Hepatocyte (in vitro differentiated cells): ENCODE measurements around the gene TUBA4B. TPM values are rescaled to one million over a fixed set of nuclear protein-coding genes. Genes with fewer than 3 reads are reported as not detected.
A peak's percentile ranks its signal among the peaks of the same experiment; 100 is the strongest.

Experiments
- DNase-seq: peaks from one replicate; pipeline ENCODE4 v3.0.0-alpha.2; 2016; ENCODE audit warnings: low spot score
- H2AFZ ChIP-seq: fragments of 200-600 bp; sonication (generic); 2 replicates; pipeline ENCODE4 v1.6.0; 2016; ENCODE audit warnings: antibody characterized with exemption, mild to moderate bottlenecking
- H3K27ac ChIP-seq: fragments of 200-600 bp; sonication (generic); 2 replicates; pipeline ENCODE4 v1.5.1; 2016; ENCODE audit warnings: mild to moderate bottlenecking
- H3K27me3 ChIP-seq: fragments of 200-600 bp; sonication (generic); 2 replicates; pipeline ENCODE4 v1.6.1; 2016
- H3K36me3 ChIP-seq: fragments of 200-600 bp; sonication (generic); replicated peaks from 2 replicates; pipeline ENCODE4 v1.5.1; 2016; ENCODE audit warnings: low read depth; ENCODE audit not compliant: insufficient read depth
- H3K4me1 ChIP-seq: fragments of 200-600 bp; sonication (generic); 2 replicates; pipeline ENCODE4 v1.5.1; 2016; ENCODE audit warnings: mild to moderate bottlenecking, moderate library complexity; ENCODE audit not compliant: insufficient read depth
- H3K4me2 ChIP-seq: fragments of 200-600 bp; sonication (generic); 2 replicates; pipeline ENCODE4 v1.6.0; 2016
- H3K4me3 ChIP-seq: fragments of 200-600 bp; sonication (generic); 2 replicates; pipeline ENCODE4 v1.5.1; 2016; ENCODE audit warnings: mild to moderate bottlenecking
- H3K79me2 ChIP-seq: fragments of 200-600 bp; sonication (generic); 2 replicates; pipeline ENCODE4 v1.6.0; 2017; ENCODE audit warnings: mild to moderate bottlenecking
- H3K9me2 ChIP-seq: fragments of 200-600 bp; sonication (generic); replicated peaks from 2 replicates; pipeline ENCODE4 v1.6.0; 2017; ENCODE audit warnings: mild to moderate bottlenecking; ENCODE audit not compliant: insufficient read depth
- H3K9me3 ChIP-seq: fragments of 200-600 bp; sonication (generic); 2 replicates; pipeline ENCODE4 v1.5.1; 2016; ENCODE audit warnings: low read depth, mild to moderate bottlenecking
- H4K20me1 ChIP-seq: fragments of 200-600 bp; sonication (generic); 2 replicates; pipeline ENCODE4 v1.6.0; 2016; ENCODE audit warnings: mild to moderate bottlenecking; ENCODE audit not compliant: insufficient read depth, poor library complexity, severe bottlenecking
- EZH2 ChIP-seq: fragments of 200-600 bp; sonication (generic); IDR thresholded peaks from 2 replicates; pipeline ENCODE4 v1.6.1; 2016; ENCODE audit warnings: antibody characterized with exemption, mild to moderate bottlenecking, borderline replicate concordance
- EZH2phosphoT487 ChIP-seq: fragments of 200-600 bp; sonication (generic); IDR thresholded peaks from one replicate; pipeline ENCODE4 v1.6.1; 2018; ENCODE audit warnings: antibody characterized with exemption, mild to moderate bottlenecking, low read depth, moderate library complexity; ENCODE audit not compliant: unreplicated experiment, severe bottlenecking
- WGBS: methylation state at CpG from one replicate; pipeline ENCODE4 v1.1.6; 2016; ENCODE audit warnings: low lambda C conversion rate; ENCODE audit errors: missing lambda C conversion rate; 5-methylcytosine and 5-hydroxymethylcytosine counted together
- polyA plus RNA-seq: library from polyadenylated mRNA; unstranded; fragments of >200 nt; fragmentation: Nextera tagmentation; extraction: Ambion mirVana; gene quantifications from 2 replicates; pipeline ENCODE4 v1.2.1, GENCODE V29; 2016
- total RNA-seq: library from RNA; depleted of rRNA; stranded (reverse); fragments of >200 nt; gene quantifications from 2 replicates; pipeline ENCODE4 v1.2.3, GENCODE V29; 2014
- TF ChIP-seq, protein P1 (sequence below): fragments of 200-600 bp; sonication (generic); IDR thresholded peaks from 2 replicates; pipeline ENCODE4 v1.5.1; 2016; ENCODE audit warnings: antibody characterized with exemption, mild to moderate bottlenecking; ENCODE audit not compliant: poor library complexity

TUBA4B gene
- total and polyA plus RNA-seq, 2 experiments from 2014 or later = 0.13 TPM; not detected in 1

DNA sequence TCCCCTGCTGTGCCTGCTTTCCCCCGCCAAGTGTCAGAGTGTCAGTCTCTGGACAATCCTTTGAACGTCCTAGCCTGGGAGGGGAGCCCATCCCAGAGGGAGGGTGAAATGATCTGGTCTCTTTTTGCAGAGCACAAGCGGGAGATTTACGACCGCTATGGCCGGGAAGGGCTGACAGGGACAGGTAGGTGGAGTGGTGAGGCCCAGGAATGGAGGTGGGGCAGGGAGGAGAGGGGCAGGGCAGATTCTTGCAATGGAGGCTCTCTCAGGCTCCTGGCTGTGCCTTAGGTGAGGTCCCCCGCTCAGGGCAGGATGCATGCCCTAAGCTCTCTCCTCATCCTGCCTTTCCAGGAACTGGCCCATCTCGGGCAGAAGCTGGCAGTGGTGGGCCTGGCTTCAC is 28.5 kb downstream of the TUBA4B start:
- H3K9me2 ChIP-seq = no peaks in the 10 kb centered on the region
- TF ChIP-seq EZH2phosphoT487 (no peak), EZH2 (no peak)
- TF ChIP-seq, protein P1, sequence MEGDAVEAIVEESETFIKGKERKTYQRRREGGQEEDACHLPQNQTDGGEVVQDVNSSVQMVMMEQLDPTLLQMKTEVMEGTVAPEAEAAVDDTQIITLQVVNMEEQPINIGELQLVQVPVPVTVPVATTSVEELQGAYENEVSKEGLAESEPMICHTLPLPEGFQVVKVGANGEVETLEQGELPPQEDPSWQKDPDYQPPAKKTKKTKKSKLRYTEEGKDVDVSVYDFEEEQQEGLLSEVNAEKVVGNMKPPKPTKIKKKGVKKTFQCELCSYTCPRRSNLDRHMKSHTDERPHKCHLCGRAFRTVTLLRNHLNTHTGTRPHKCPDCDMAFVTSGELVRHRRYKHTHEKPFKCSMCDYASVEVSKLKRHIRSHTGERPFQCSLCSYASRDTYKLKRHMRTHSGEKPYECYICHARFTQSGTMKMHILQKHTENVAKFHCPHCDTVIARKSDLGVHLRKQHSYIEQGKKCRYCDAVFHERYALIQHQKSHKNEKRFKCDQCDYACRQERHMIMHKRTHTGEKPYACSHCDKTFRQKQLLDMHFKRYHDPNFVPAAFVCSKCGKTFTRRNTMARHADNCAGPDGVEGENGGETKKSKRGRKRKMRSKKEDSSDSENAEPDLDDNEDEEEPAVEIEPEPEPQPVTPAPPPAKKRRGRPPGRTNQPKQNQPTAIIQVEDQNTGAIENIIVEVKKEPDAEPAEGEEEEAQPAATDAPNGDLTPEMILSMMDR = no peak
- H2AFZ ChIP-seq = no peak overlapping the region
- WGBS = 74% methylated on average over 8 of the region's 8 CpGs
- H3K36me3 ChIP-seq = no peaks in the 10 kb centered on the region
- no peak overlapping the region for H3K4me2 ChIP-seq
- peak overlapping the region; percentile 3 for H3K27ac ChIP-seq
- peaks cover 4% of the 10 kb centered on the region for H3K79me2 ChIP-seq
- H3K9me3 ChIP-seq = no peaks in the 10 kb centered on the region
- no peak overlapping the region for H3K4me3 ChIP-seq
- no peaks in the 10 kb centered on the region for H4K20me1 ChIP-seq
- H3K4me1 ChIP-seq = peaks cover 14% of the 10 kb centered on the region
- H3K27me3 ChIP-seq = no peaks in the 10 kb centered on the region
- no peak for DNase-seq

DNA sequence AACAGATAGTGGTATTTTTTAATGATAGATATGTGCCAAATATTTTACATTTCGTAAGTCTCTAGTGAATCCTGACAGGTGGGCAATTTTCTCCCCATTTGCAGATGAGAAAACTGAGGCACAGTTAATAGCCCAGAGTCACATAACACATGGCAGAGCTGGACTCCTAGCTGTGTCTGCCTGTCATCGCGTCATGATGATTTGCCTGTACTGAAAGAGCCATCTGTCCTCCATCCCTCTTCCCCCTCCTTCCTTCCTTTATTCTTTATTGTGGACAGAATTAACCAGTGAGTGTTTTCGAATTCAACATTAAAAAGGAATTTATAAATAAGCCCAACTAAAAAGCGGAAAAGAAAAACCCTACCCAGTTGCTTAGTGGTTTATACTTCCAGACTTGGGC is 29.3 kb downstream of the TUBA4B start:
- Histone ChIP-seq H2AFZ (no peak overlapping the region), H3K4me3 (no peak overlapping the region), H3K9me2 (no peaks in the 10 kb centered on the region), H3K27ac (no peak overlapping the region), H3K79me2 (peaks cover 4% of the 10 kb centered on the region), H3K27me3 (no peaks in the 10 kb centered on the region), H3K4me1 (peaks cover 14% of the 10 kb centered on the region), H4K20me1 (no peaks in the 10 kb centered on the region), H3K4me2 (no peak overlapping the region), H3K36me3 (no peaks in the 10 kb centered on the region), H3K9me3 (no peaks in the 10 kb centered on the region)
- TF ChIP-seq EZH2phosphoT487 (no peak), EZH2 (no peak)
- TF ChIP-seq, protein P1 = no peak
- no peak for DNase-seq
- 95% methylated on average over 5 of the region's 5 CpGs for WGBS

DNA sequence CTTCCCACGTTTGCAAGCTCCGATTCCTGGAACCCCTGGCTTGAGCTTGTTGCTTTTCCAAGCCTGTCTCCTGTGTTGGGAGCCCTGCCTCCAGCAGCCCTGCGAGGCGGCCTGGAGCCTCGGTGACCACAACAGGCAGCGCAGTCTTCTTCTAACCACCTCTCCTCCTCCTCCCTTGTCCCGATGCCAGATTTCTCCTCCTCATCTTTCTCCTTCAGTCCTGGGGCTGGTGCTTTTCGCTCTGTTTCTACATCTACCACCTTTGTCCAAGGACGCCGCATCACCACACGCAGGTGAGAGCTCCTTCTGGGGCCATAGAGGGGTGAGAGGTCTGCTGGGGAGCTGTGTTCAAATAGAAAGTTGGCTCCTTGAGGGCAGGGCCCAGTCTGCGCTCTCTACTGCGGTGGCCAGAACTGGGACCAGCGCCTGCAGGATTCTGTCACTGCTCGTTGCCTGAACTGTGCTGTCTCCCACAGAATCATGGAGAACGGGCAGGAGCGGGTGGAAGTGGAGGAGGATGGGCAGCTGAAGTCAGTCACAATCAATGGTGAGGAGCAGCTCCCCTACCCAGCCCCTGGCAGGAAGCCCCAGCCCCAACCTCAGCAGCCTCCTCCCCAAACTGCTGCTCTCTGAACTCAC is 30.0 kb downstream of the TUBA4B start:
- 96% methylated on average over 17 of the region's 17 CpGs for WGBS

More for the DNA sequence above, 30.0 kb downstream of the TUBA4B start:
- H2AFZ ChIP-seq = no peak overlapping the region
- no peaks in the 10 kb centered on the region for H3K27me3 ChIP-seq
- no peak overlapping the region for H3K4me2 ChIP-seq
- peaks cover 11% of the 10 kb centered on the region for H3K4me1 ChIP-seq
- H3K9me2 ChIP-seq = no peaks in the 10 kb centered on the region
- TF ChIP-seq EZH2 (no peak), EZH2phosphoT487 (no peak)
- TF ChIP-seq, protein P1 = no peak
- peaks cover 4% of the 10 kb centered on the region for H3K79me2 ChIP-seq
- no peak overlapping the region for H3K4me3 ChIP-seq
- H3K27ac ChIP-seq = no peak overlapping the region
- no peaks in the 10 kb centered on the region for H4K20me1 ChIP-seq
- no peaks in the 10 kb centered on the region for H3K9me3 ChIP-seq
- H3K36me3 ChIP-seq = no peaks in the 10 kb centered on the region
- no peak for DNase-seq
